HG03520 (cell line): Measurements from ENCODE around the gene NFRKB.

Experiments used
- ATAC-seq: cut with Tn5 transposase; IDR thresholded peaks from one replicate; pipeline ENCODE4 v1.9.1; 2021; ENCODE audit warnings: mild to moderate bottlenecking, moderate library complexity; ENCODE audit not compliant: unreplicated experiment

Gene NFRKB

GRCh38 chr11:129895126-129896041 lies at the start of gene NFRKB:
Gene NFRKB (minus strand): TSS chr11:129895578. CDS start chr11:129892849, 2,729 bp downstream.
- peak; percentile 96 for ATAC-seq

- no peak for ATAC-seq
These were observed 49.3 kb upstream of the NFRKB start for GRCh38 chr11:129944696-129945095.

GRCh38 chr11:129943036-129943435 lies 47.7 kb upstream of the NFRKB start:
- no peak for ATAC-seq

- no peak for ATAC-seq
These were observed 44.1 kb upstream of the NFRKB start for GRCh38 chr11:129939510-129939909.

GRCh38 chr11:129938764-129939163 lies 43.4 kb upstream of the NFRKB start:
- ATAC-seq = no peak

- no peak for ATAC-seq
These were observed 42.3 kb upstream of the NFRKB start for GRCh38 chr11:129937592-129938238.

- ATAC-seq = no peak
These were observed 40.3 kb upstream of the NFRKB start for GRCh38 chr11:129935723-129936122.

- no peak for ATAC-seq
These were observed 38.5 kb upstream of the NFRKB start for GRCh38 chr11:129933891-129934290.

- ATAC-seq = no peak
These were observed 37.9 kb upstream of the NFRKB start for GRCh38 chr11:129933262-129933661.

GRCh38 chr11:129932381-129933067 lies 37.1 kb upstream of the NFRKB start:
- ATAC-seq = no peak

GRCh38 chr11:129930743-129931142 lies 35.4 kb upstream of the NFRKB start:
- no peak for ATAC-seq

GRCh38 chr11:129930296-129930695 lies 34.9 kb upstream of the NFRKB start:
- no peak for ATAC-seq

- ATAC-seq = no peak
These were observed 34.3 kb upstream of the NFRKB start for GRCh38 chr11:129929721-129930120.

GRCh38 chr11:129928923-129929692 lies 33.7 kb upstream of the NFRKB start:
- ATAC-seq = no peak

- ATAC-seq = no peak
These were observed 27.3 kb upstream of the NFRKB start for GRCh38 chr11:129922674-129923073.

- ATAC-seq = no peak
These were observed 23.0 kb upstream of the NFRKB start for GRCh38 chr11:129918361-129918760.

- ATAC-seq = no peak
These were observed 21.9 kb upstream of the NFRKB start for GRCh38 chr11:129917231-129917630.

- no peak for ATAC-seq
These were observed 15.9 kb upstream of the NFRKB start for GRCh38 chr11:129911298-129911697.

- no peak for ATAC-seq
These were observed 15.0 kb upstream of the NFRKB start for GRCh38 chr11:129910360-129910759.

- ATAC-seq = no peak
These were observed 10.0 kb upstream of the NFRKB start for GRCh38 chr11:129905402-129905801.

- no peak for ATAC-seq
These were observed 684 bp upstream of the NFRKB start for GRCh38 chr11:129896062-129896461.
